DOHH2 (cell line): Measurements from ENCODE around the gene DISC1.

ENCODE experiments used
- H3F3A ChIP-seq: fragments of 200-600 bp; sonication (generic), shearing (Covaris generic); 2 replicates; pipeline ENCODE4 v1.6.0; 2016; ENCODE audit warnings: antibody characterized with exemption, mild to moderate bottlenecking; ENCODE audit not compliant: control insufficient read depth, insufficient read depth
- H3K27ac ChIP-seq: fragments of 200-600 bp; sonication (generic); 2 replicates; pipeline ENCODE4 v1.5.1; 2014; ENCODE audit warnings: low read depth, mild to moderate bottlenecking, low read length, moderate library complexity
- H3K27me3 ChIP-seq: fragments of 200-600 bp; sonication (generic); 2 replicates; pipeline ENCODE4 v1.6.1; 2014; ENCODE audit warnings: mild to moderate bottlenecking, low read length, mixed read lengths; ENCODE audit not compliant: control insufficient read depth
- H3K36me3 ChIP-seq: fragments of 200-600 bp; sonication (generic); 2 replicates; pipeline ENCODE4 v1.6.1; 2014; ENCODE audit warnings: mild to moderate bottlenecking, low read length, moderate library complexity, mixed read lengths; ENCODE audit not compliant: control insufficient read depth
- H3K4me1 ChIP-seq: fragments of 200-600 bp; sonication (generic); 2 replicates; pipeline ENCODE4 v1.6.1; 2014; ENCODE audit warnings: mild to moderate bottlenecking, low read length, mixed read lengths; ENCODE audit not compliant: control insufficient read depth
- H3K4me2 ChIP-seq: fragments of 200-600 bp; sonication (generic); 2 replicates; pipeline ENCODE4 v1.6.0; 2014; ENCODE audit warnings: mild to moderate bottlenecking, low read length, moderate library complexity
- H3K4me3 ChIP-seq: fragments of 200-600 bp; sonication (generic); 2 replicates; pipeline ENCODE4 v1.5.1; 2014; ENCODE audit warnings: mild to moderate bottlenecking, low read length, mixed read lengths
- H3K79me2 ChIP-seq: fragments of 200-600 bp; sonication (generic); 2 replicates; pipeline ENCODE4 v1.6.1; 2014; ENCODE audit warnings: mild to moderate bottlenecking, low read length, mixed read lengths; ENCODE audit not compliant: control insufficient read depth
- H3K9me2 ChIP-seq: fragments of 200-600 bp; sonication (generic); replicated peaks from 2 replicates; pipeline ENCODE4 v1.6.1; 2014; ENCODE audit warnings: mild to moderate bottlenecking, low read length, mixed read lengths; ENCODE audit not compliant: control insufficient read depth
- H3K9me3 ChIP-seq: fragments of 200-600 bp; sonication (generic); 2 replicates; pipeline ENCODE4 v1.6.1; 2014; ENCODE audit warnings: antibody characterized with exemption, low read length, mixed read lengths; ENCODE audit not compliant: control insufficient read depth, insufficient read depth
- H4K20me1 ChIP-seq: fragments of 200-600 bp; sonication (generic); 2 replicates; pipeline ENCODE4 v1.6.0; 2014; ENCODE audit warnings: low read depth, mild to moderate bottlenecking, antibody characterized with exemption, low read length, moderate library complexity; ENCODE audit not compliant: control insufficient read depth, insufficient read depth
- CTCF ChIP-seq: fragments of 200-600 bp; sonication (generic); IDR thresholded peaks from one replicate; pipeline ENCODE4 v1.5.1; 2014; ENCODE audit warnings: antibody characterized with exemption, mild to moderate bottlenecking, low read depth, low read length; ENCODE audit not compliant: poor library complexity, severe bottlenecking
- EZH2phosphoT487 ChIP-seq: fragments of 200-600 bp; sonication (generic); IDR thresholded peaks from 2 replicates; pipeline ENCODE4 v1.6.1; 2017; ENCODE audit warnings: borderline replicate concordance, mild to moderate bottlenecking, antibody characterized with exemption, low read length, moderate library complexity, mixed read lengths

DISC1 gene

GRCh38 chr1:231844986-231845502 is 218.5 kb downstream of the DISC1 start:
- H3F3A ChIP-seq, result no peaks in the 10 kb centered on the region
- H3K79me2 ChIP-seq, result no peaks in the 10 kb centered on the region
- no peak overlapping the region for H3K27ac ChIP-seq
- TF ChIP-seq EZH2phosphoT487 (no peak), CTCF (no peak)
- H3K4me1 ChIP-seq, result no peaks in the 10 kb centered on the region
- H3K9me3 ChIP-seq, result no peaks in the 10 kb centered on the region
- no peaks in the 10 kb centered on the region for H4K20me1 ChIP-seq
- no peaks in the 10 kb centered on the region for H3K27me3 ChIP-seq
- H3K36me3 ChIP-seq, result no peaks in the 10 kb centered on the region
- H3K4me3 ChIP-seq, result no peak overlapping the region
- no peaks in the 10 kb centered on the region for H3K9me2 ChIP-seq
- H3K4me2 ChIP-seq, result no peak overlapping the region

- Histone ChIP-seq H3K27ac (no peak overlapping the region), H3F3A (no peaks in the 10 kb centered on the region), H4K20me1 (no peaks in the 10 kb centered on the region), H3K4me2 (no peak overlapping the region), H3K4me3 (no peak overlapping the region), H3K79me2 (no peaks in the 10 kb centered on the region), H3K9me2 (no peaks in the 10 kb centered on the region), H3K27me3 (no peaks in the 10 kb centered on the region), H3K9me3 (no peaks in the 10 kb centered on the region), H3K36me3 (no peaks in the 10 kb centered on the region), H3K4me1 (no peaks in the 10 kb centered on the region)
- TF ChIP-seq CTCF (no peak), EZH2phosphoT487 (no peak)
Observed at GRCh38 chr1:231847612-231848397, 221.2 kb downstream of the DISC1 start.

GRCh38 chr1:231849981-231850380 is 223.4 kb downstream of the DISC1 start:
- Histone ChIP-seq H3K27ac (no peak overlapping the region), H3K4me1 (no peaks in the 10 kb centered on the region), H4K20me1 (no peaks in the 10 kb centered on the region), H3K36me3 (no peaks in the 10 kb centered on the region), H3K9me3 (no peaks in the 10 kb centered on the region), H3K4me3 (no peak overlapping the region), H3F3A (no peaks in the 10 kb centered on the region), H3K27me3 (no peaks in the 10 kb centered on the region), H3K79me2 (no peaks in the 10 kb centered on the region), H3K9me2 (no peaks in the 10 kb centered on the region), H3K4me2 (no peak overlapping the region)
- TF ChIP-seq CTCF, result no peak
- no peak for TF ChIP-seq EZH2phosphoT487
